MM.1S (cell line): ENCODE data around the gene FOXP2.

ENCODE experiments used
- DNase-seq: peaks from one replicate; pipeline ENCODE4 v3.0.0-alpha.2; 2015
- H2AFZ ChIP-seq: fragments of 300-600 bp; sonication (generic); 2 replicates; pipeline ENCODE4 v1.6.0; 2016; ENCODE audit warnings: antibody characterized with exemption, low read length
- H3F3A ChIP-seq: fragments of 300-600 bp; sonication (generic); 2 replicates; pipeline ENCODE4 v1.6.1; 2016; ENCODE audit warnings: mild to moderate bottlenecking, antibody characterized with exemption, low read length, moderate library complexity, mixed read lengths; ENCODE audit not compliant: insufficient read depth
- H3K27ac ChIP-seq: fragments of 300-600 bp; sonication (generic); 2 replicates; pipeline ENCODE4 v1.5.1; 2016; ENCODE audit warnings: mild to moderate bottlenecking, low read length
- H3K27me3 ChIP-seq: fragments of 300-600 bp; sonication (generic); replicated peaks from 2 replicates; pipeline ENCODE4 v1.6.0; 2016; ENCODE audit warnings: low read length; ENCODE audit not compliant: insufficient read depth
- H3K36me3 ChIP-seq: fragments of 300-600 bp; sonication (generic); replicated peaks from 2 replicates; pipeline ENCODE4 v1.6.1; 2016; ENCODE audit warnings: mild to moderate bottlenecking, low read length, mixed read lengths; ENCODE audit not compliant: insufficient read depth
- H3K4me1 ChIP-seq: fragments of 300-600 bp; sonication (generic); 2 replicates; pipeline ENCODE4 v1.6.1; 2016; ENCODE audit warnings: low read length, mixed read lengths
- H3K4me2 ChIP-seq: fragments of 300-600 bp; sonication (generic); 2 replicates; pipeline ENCODE4 v1.6.0; 2016; ENCODE audit warnings: low read depth, low read length
- H3K4me3 ChIP-seq: fragments of 300-600 bp; sonication (generic); 2 replicates; pipeline ENCODE4 v1.5.1; 2016; ENCODE audit warnings: low read length, mixed read lengths
- H3K79me2 ChIP-seq: fragments of 300-600 bp; sonication (generic); 2 replicates; pipeline ENCODE4 v1.6.1; 2016; ENCODE audit warnings: mixed run types, low read length, mixed read lengths
- H3K9ac ChIP-seq: fragments of 300-600 bp; sonication (generic); 2 replicates; pipeline ENCODE4 v1.6.1; 2016; ENCODE audit warnings: low read length, mixed read lengths
- H3K9me2 ChIP-seq: fragments of 300-600 bp; sonication (generic); replicated peaks from 2 replicates; pipeline ENCODE4 v1.6.1; 2016; ENCODE audit warnings: mild to moderate bottlenecking, low read length, mixed read lengths; ENCODE audit not compliant: insufficient read depth
- H3K9me3 ChIP-seq: fragments of 300-600 bp; sonication (generic); replicated peaks from 2 replicates; pipeline ENCODE4 v1.6.1; 2016; ENCODE audit warnings: mild to moderate bottlenecking, low read length, mixed read lengths; ENCODE audit not compliant: insufficient read depth
- H4K20me1 ChIP-seq: fragments of 300-600 bp; sonication (generic); 2 replicates; pipeline ENCODE4 v1.6.1; 2016; ENCODE audit warnings: mild to moderate bottlenecking, low read length, moderate library complexity, mixed read lengths; ENCODE audit not compliant: insufficient read depth
- CTCF ChIP-seq: fragments of 300-600 bp; sonication (generic); IDR thresholded peaks from 2 replicates; pipeline ENCODE4 v1.5.1; 2016; ENCODE audit warnings: antibody characterized with exemption, low read length, mixed read lengths
- EZH2 ChIP-seq: fragments of 300-600 bp; sonication (generic); optimal IDR thresholded peaks from 2 replicates; pipeline ENCODE3; 2017; ENCODE audit warnings: low read depth, mild to moderate bottlenecking, antibody characterized with exemption, low read length, mixed read lengths
- EZH2phosphoT487 ChIP-seq: fragments of 300-600 bp; sonication (generic); IDR thresholded peaks from 2 replicates; pipeline ENCODE4 v1.6.1; 2018; ENCODE audit warnings: antibody characterized with exemption, low read length

FOXP2 gene

GRCh38 chr7:114650491-114650890 is 235.9 kb downstream of the FOXP2 start:
- no peak for DNase-seq
- TF ChIP-seq CTCF, result no peak
- H3F3A ChIP-seq, result no peaks in the 10 kb centered on the region
- no peak overlapping the region for H2AFZ ChIP-seq
- H3K9ac ChIP-seq, result no peak overlapping the region
- H3K9me2 ChIP-seq, result no peaks in the 10 kb centered on the region
- no peaks in the 10 kb centered on the region for H4K20me1 ChIP-seq
- no peak overlapping the region for H3K27ac ChIP-seq
- no peaks in the 10 kb centered on the region for H3K9me3 ChIP-seq
- H3K79me2 ChIP-seq, result no peaks in the 10 kb centered on the region
- H3K27me3 ChIP-seq, result no peaks in the 10 kb centered on the region
- no peaks in the 10 kb centered on the region for H3K36me3 ChIP-seq
- H3K4me3 ChIP-seq, result no peak overlapping the region
- H3K4me2 ChIP-seq, result no peak overlapping the region
- no peaks in the 10 kb centered on the region for H3K4me1 ChIP-seq

DNA sequence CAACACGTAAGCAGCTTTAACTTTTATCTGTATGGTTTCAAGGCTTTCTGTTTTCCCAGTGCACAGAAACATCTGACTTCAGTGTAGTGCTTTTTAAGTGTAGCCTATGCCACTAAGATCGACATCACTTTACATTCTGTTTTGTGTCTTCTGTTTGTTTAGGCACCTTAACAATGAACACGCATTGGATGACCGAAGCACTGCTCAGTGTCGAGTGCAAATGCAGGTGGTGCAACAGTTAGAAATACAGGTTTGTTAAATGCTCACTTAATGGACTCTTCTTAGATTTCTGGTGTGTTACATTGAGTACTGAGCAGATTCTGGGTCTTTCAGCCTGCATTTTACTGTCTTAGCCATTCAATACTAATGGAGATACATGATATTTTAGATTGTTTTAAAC is 237.4 kb downstream of the FOXP2 start:
- DNase-seq, result no peak
- Histone ChIP-seq H3K4me2 (no peak overlapping the region), H4K20me1 (no peaks in the 10 kb centered on the region), H3K9me3 (no peaks in the 10 kb centered on the region), H3K4me3 (no peak overlapping the region), H3K27ac (no peak overlapping the region), H3K9me2 (no peaks in the 10 kb centered on the region), H3K79me2 (no peaks in the 10 kb centered on the region), H2AFZ (no peak overlapping the region), H3K9ac (no peak overlapping the region), H3F3A (no peaks in the 10 kb centered on the region), H3K27me3 (no peaks in the 10 kb centered on the region), H3K4me1 (no peaks in the 10 kb centered on the region), H3K36me3 (no peaks in the 10 kb centered on the region)
- TF ChIP-seq EZH2, result no peak
- no peak for TF ChIP-seq EZH2phosphoT487
- TF ChIP-seq CTCF, result no peak

DNA sequence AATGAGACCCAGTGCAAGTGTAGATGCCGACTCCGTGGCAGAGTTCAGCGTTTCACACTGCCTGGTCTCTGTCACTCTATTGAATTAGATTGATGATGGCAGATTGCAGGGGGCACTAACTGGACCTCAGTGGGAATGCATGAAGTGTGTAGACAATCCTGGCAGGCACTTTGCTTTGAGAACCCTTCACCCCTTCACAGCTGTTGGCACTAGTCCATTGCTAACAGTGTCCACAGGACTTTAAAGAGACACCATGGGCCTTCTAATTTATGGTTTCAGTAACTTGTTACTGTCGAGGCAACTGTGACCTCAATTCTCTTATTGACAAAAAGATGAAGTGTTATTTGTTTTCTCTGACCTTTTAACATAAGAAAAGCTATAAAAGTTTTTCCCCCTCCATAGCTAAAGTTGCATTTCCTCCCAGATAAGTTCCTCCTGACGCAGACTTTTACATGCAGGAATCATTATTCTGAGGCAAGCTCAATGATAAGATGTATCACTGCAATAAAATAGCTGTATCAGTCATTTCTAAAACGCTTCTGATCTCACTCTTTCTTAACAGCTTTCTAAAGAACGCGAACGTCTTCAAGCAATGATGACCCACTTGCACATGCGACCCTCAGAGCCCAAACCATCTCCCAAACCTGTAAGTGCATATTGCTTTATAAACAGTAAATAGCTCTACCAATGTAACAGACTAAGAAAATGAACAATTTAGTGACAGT is 238.9 kb downstream of the FOXP2 start:
- Histone ChIP-seq H3F3A (no peaks in the 10 kb centered on the region), H2AFZ (no peak overlapping the region), H3K4me1 (no peaks in the 10 kb centered on the region), H3K9me3 (no peaks in the 10 kb centered on the region), H4K20me1 (no peaks in the 10 kb centered on the region), H3K4me3 (no peak overlapping the region), H3K36me3 (no peaks in the 10 kb centered on the region), H3K27me3 (no peaks in the 10 kb centered on the region), H3K27ac (no peak overlapping the region), H3K79me2 (no peaks in the 10 kb centered on the region), H3K9me2 (no peaks in the 10 kb centered on the region), H3K9ac (no peak overlapping the region), H3K4me2 (no peak overlapping the region)
- no peak for DNase-seq
- TF ChIP-seq EZH2phosphoT487 (no peak), EZH2 (no peak), CTCF (no peak)
